Thyroid gland (tissue), 4 donors: Measurements from ENCODE around the gene EYA4. TPM values are rescaled to one million over a fixed set of nuclear protein-coding genes. Genes with fewer than 3 reads are reported as not detected.

Experiments
- DNase-seq, 2 donors: peaks; one replicate each; pipeline ENCODE4 v3.0.0-alpha.2; 2019
- H3K27ac ChIP-seq, 3 donors: fragments of 200-600 bp; sonication (generic); 1 replicate in 2 of 3; 2 replicates in 1 of 3; pipeline ENCODE4 v1.5.1; 2016 to 2019; ENCODE audit warnings: mild to moderate bottlenecking in 1 of 3, moderate library complexity in 1 of 3
- H3K27me3 ChIP-seq: fragments of 200-600 bp; sonication (generic); one replicate; pipeline ENCODE4 v1.5.1; 2019
- H3K36me3 ChIP-seq, 2 donors: fragments of 200-600 bp; sonication (generic); one replicate each; pipeline ENCODE4 v1.5.1; 2016 to 2019
- H3K4me1 ChIP-seq, 2 donors: fragments of 200-600 bp; sonication (generic); one replicate each; pipeline ENCODE4 v1.5.1; 2017 to 2019
- H3K4me3 ChIP-seq, 3 donors: fragments of 200-600 bp; sonication (generic); replicated peaks in 1 of 3; 1 replicate in 2 of 3; 2 replicates in 1 of 3; pipeline ENCODE4 v1.5.1; 2016; ENCODE audit warnings: mild to moderate bottlenecking in 1 of 3
- H3K9me3 ChIP-seq: fragments of 200-600 bp; sonication (generic); one replicate; pipeline ENCODE4 v1.5.1; 2017
- CTCF ChIP-seq, 6 experiments: fragments of 200-600 bp in 3 of 6; fragments of 450-650 bp in 3 of 6; sonication (generic) in 3 of 6; IDR thresholded peaks; one replicate each; pipeline ENCODE4 v1.5.1; 2016 to 2019; ENCODE audit warnings: antibody characterized with exemption in 6 of 6, mild to moderate bottlenecking in 2 of 6, inconsistent platforms in 1 of 6, moderate library complexity in 1 of 6
- POLR2A ChIP-seq, 2 donors: fragments of 450-650 bp; IDR thresholded peaks; one replicate each; pipeline ENCODE4 v1.6.1; 2017; ENCODE audit warnings: antibody characterized with exemption in 2 of 2, mild to moderate bottlenecking in 2 of 2, moderate library complexity in 1 of 2
- WGBS, 2 donors: methylation state at CpG; one replicate each; pipeline ENCODE4 v1.1.5; 2017; 5-methylcytosine and 5-hydroxymethylcytosine counted together
- intact Hi-C: fragments of 100-400 bp; cut with DNase I; formaldehyde crosslinking; loops from one replicate; pipeline ENCODE4 v1.15.1; 2023
- total RNA-seq, 4 donors: library from RNA; depleted of rRNA; stranded (reverse); fragments of >200 nt; gene quantifications; one replicate each; pipeline ENCODE4 v1.2.3, GENCODE V29; 2016

The EYA4 gene
- total RNA-seq, 4 donors from 2014 or later, result 3.3 to 8.2 (median 5.3) TPM

GRCh38 chr6:133202610-133203343 lies 38.4 kb upstream of the EYA4 start:
- H3K27me3 ChIP-seq, result no peaks in the 10 kb centered on the region
- DNase-seq, result no peak
- WGBS, 2 donors, result 60 to 82% methylated on average over 4 of the region's 4 CpGs
- H3K4me1 ChIP-seq, result no peaks in the 10 kb centered on the region
- no peak for TF ChIP-seq CTCF (IDR thresholded peaks at IDR 0.05)
- TF ChIP-seq POLR2A (IDR thresholded peaks at IDR 0.05), result no peak
- H3K27ac ChIP-seq, result no peak overlapping the region
- H3K4me3 ChIP-seq, result no peak overlapping the region
- no peaks in the 10 kb centered on the region for H3K36me3 ChIP-seq
- no peaks in the 10 kb centered on the region for H3K9me3 ChIP-seq
- intact Hi-C loops, result no loop called here

DNA sequence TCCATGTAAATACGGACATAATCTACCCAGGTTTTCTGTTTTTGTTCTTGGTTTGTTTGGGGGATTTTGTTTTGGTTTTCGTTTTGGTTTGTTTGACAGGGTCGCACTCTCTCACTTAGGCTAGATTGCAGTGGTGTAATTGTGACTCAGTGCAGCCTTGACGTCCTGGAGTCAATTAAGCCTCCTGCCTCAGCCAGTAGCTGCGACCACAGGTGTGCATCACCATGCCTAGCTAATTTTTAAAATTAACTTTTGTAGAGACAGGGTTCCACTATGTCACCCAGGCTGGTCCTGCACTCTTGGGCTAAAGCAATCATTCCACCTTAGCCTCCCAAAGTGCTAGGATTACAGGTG lies 37.8 kb upstream of the EYA4 start:
- Histone ChIP-seq H3K27me3 (no peaks in the 10 kb centered on the region), H3K4me3 (no peak overlapping the region), H3K9me3 (no peaks in the 10 kb centered on the region), H3K36me3 (no peaks in the 10 kb centered on the region), H3K27ac (no peak overlapping the region), H3K4me1 (no peaks in the 10 kb centered on the region)
- intact Hi-C loops, result no loop called here
- TF ChIP-seq POLR2A (IDR thresholded peaks at IDR 0.05), result no peak
- no peak for TF ChIP-seq CTCF (IDR thresholded peaks at IDR 0.05)
- 84 to 88% methylated on average over 5 of the region's 5 CpGs for WGBS, 2 donors
- no peak for DNase-seq

DNA sequence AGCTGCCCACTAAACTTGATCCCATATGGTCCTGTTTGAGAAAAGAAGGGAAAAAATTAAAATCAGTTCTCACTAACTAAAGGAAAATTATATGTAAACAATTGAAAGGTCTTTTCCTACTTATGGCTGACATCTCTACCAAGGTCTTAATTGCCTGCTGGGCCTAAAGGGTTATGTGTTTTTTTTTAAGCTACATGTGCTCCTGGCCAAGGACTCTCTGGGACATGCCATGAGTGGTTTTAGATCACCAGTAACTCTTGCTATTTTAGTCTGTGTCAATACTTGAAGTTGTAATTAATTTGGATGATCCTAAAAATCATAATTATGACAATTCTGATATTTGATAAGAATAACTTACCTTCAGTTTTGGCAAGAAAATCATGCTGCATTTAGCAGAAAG lies 35.9 kb upstream of the EYA4 start:
- Histone ChIP-seq H3K9me3 (no peaks in the 10 kb centered on the region), H3K36me3 (no peaks in the 10 kb centered on the region), H3K4me1 (no peaks in the 10 kb centered on the region), H3K4me3 (no peak overlapping the region), H3K27me3 (no peaks in the 10 kb centered on the region), H3K27ac (no peak overlapping the region)
- DNase-seq, result no peak
- intact Hi-C loops, result no loop called here
- TF ChIP-seq CTCF (IDR thresholded peaks at IDR 0.05), result no peak

- Histone ChIP-seq H3K4me1 (no peaks in the 10 kb centered on the region), H3K4me3 (no peak overlapping the region), H3K9me3 (no peaks in the 10 kb centered on the region), H3K27me3 (no peaks in the 10 kb centered on the region), H3K27ac (no peak overlapping the region), H3K36me3 (no peaks in the 10 kb centered on the region)
- DNase-seq, result no peak
- intact Hi-C loops, result no loop called here
- TF ChIP-seq CTCF (IDR thresholded peaks at IDR 0.05) (no peak), POLR2A (IDR thresholded peaks at IDR 0.05) (no peak)
- WGBS, 2 donors, result 78 to 81% methylated on average over 5 of the region's 5 CpGs
Observed at GRCh38 chr6:133206942-133207341, 34.2 kb upstream of the EYA4 start.

DNA sequence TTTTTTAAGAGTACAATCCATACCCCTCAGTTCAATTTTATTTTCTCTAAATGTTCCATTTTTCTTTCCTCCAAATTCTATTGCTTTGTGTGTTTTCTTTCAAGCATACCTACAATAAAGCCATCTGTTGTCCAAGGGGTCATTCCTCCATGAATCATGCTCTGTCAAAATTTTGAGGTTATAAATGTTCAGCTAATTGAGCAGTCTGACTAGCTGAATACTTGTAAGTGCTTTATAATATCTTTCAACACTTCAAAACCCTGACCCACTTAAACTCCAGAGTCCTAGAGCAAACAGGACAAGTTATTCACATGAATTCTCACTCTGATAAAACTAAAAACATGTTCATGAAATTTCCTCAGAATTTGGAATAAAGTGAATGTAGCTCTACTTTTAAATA lies 33.4 kb upstream of the EYA4 start:
- H3K36me3 ChIP-seq, result no peaks in the 10 kb centered on the region
- H3K4me3 ChIP-seq, result no peak overlapping the region
- no peak for DNase-seq
- H3K4me1 ChIP-seq, result no peaks in the 10 kb centered on the region
- H3K9me3 ChIP-seq, result no peaks in the 10 kb centered on the region
- H3K27me3 ChIP-seq, result no peaks in the 10 kb centered on the region
- no peak for TF ChIP-seq POLR2A (IDR thresholded peaks at IDR 0.05)
- no peak for TF ChIP-seq CTCF (IDR thresholded peaks at IDR 0.05)
- no peak overlapping the region for H3K27ac ChIP-seq
- intact Hi-C loops, result no loop called here
